Measurements from ENCODE around the gene CASQ1. TPM values are rescaled to one million over a fixed set of nuclear protein-coding genes. Genes with fewer than 3 reads are reported as not detected.

CASQ1 gene
- total and polyA plus RNA-seq, 9 donors: 182 to 1,024 (median 741) TPM

DNA sequence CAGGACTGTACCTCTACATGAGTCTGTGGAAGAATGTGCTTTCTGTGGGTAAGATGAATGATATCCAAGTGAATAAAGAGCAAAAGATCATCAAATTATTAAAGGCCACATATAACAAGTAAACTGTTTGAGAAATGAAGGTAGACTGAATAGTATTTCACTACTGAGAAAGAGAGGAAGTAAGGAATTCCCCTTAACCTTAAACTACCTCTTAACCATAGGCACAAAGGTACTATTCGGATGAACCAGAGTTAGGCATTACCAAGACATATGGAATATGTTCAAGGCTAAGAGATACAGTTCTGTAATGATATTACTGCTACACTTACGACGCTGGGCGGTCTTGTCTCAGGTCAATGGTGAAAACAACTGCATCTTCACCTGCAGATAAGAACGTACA lies 46.4 kb downstream of the CASQ1 start:
- DNase-seq: no peak
- no peak overlapping the region for H3K4me3 ChIP-seq (ENCODE audit: low read length)
- WGBS (ENCODE audit: insufficient coverage): 80% methylated on average over 1 of the region's 5 CpGs
- no peaks in the 10 kb centered on the region for H3K9me3 ChIP-seq (replicated peaks; ENCODE audit: control insufficient read depth, low read depth, low read length)
- H3K27ac ChIP-seq (ENCODE audit: low read length): no peak overlapping the region
- no peaks in the 10 kb centered on the region for H3K4me1 ChIP-seq (ENCODE audit: control insufficient read depth, insufficient read depth, low read length)
- H3K27me3 ChIP-seq (ENCODE audit: control insufficient read depth, insufficient read depth, low read length): no peaks in the 10 kb centered on the region
- peaks cover 46% of the 10 kb centered on the region for H3K36me3 ChIP-seq (ENCODE audit: control insufficient read depth, insufficient read depth, low read length)

DNA sequence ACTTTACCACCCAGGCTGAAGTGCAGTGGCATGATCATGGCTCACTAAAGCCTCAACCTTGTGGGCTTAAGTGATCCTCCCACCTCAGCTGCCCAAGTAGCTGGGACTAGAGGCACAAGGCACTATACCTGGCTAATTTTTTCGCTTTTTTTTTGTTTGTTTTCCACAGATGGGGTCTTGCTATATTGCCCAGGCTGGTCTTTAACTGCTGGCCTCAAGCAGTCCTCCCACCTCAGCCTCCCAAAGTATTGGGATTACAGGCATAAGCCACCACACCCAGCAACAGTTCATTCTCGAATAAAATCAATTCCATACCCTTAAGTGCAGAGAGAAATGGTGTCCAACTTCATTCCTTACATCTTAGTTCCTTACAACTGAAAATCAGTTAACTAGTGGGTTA lies 47.2 kb downstream of the CASQ1 start:
- H3K27ac ChIP-seq (ENCODE audit: low read length): no peak overlapping the region
- peaks cover 44% of the 10 kb centered on the region for H3K36me3 ChIP-seq (ENCODE audit: control insufficient read depth, insufficient read depth, low read length)
- H3K4me3 ChIP-seq (ENCODE audit: low read length): no peak overlapping the region
- WGBS (ENCODE audit: insufficient coverage): 100% methylated on average over 1 of the region's 2 CpGs
- DNase-seq: no peak
- no peaks in the 10 kb centered on the region for H3K27me3 ChIP-seq (ENCODE audit: control insufficient read depth, insufficient read depth, low read length)
- H3K9me3 ChIP-seq (replicated peaks; ENCODE audit: control insufficient read depth, low read depth, low read length): no peaks in the 10 kb centered on the region
- no peaks in the 10 kb centered on the region for H3K4me1 ChIP-seq (ENCODE audit: control insufficient read depth, insufficient read depth, low read length)

GRCh38 chr1:160238408-160238807 lies 48.0 kb downstream of the CASQ1 start:
- no peaks in the 10 kb centered on the region for H3K4me1 ChIP-seq (ENCODE audit: control insufficient read depth, insufficient read depth, low read length)
- H3K36me3 ChIP-seq (ENCODE audit: control insufficient read depth, insufficient read depth, low read length): peaks cover 46% of the 10 kb centered on the region
- no peaks in the 10 kb centered on the region for H3K9me3 ChIP-seq (replicated peaks; ENCODE audit: control insufficient read depth, low read depth, low read length)
- no peak overlapping the region for H3K4me3 ChIP-seq (ENCODE audit: low read length)
- H3K27me3 ChIP-seq (ENCODE audit: control insufficient read depth, insufficient read depth, low read length): no peaks in the 10 kb centered on the region
- 97% methylated on average over 5 of the region's 5 CpGs for WGBS (ENCODE audit: insufficient coverage)
- no peak overlapping the region for H3K27ac ChIP-seq (ENCODE audit: low read length)
- no peak for DNase-seq

- no peak overlapping the region for H3K27ac ChIP-seq (ENCODE audit: low read length)
- no peaks in the 10 kb centered on the region for H3K9me3 ChIP-seq (replicated peaks; ENCODE audit: control insufficient read depth, low read depth, low read length)
- WGBS (ENCODE audit: insufficient coverage): 91% methylated on average over 24 of the region's 24 CpGs
- no peaks in the 10 kb centered on the region for H3K4me1 ChIP-seq (ENCODE audit: control insufficient read depth, insufficient read depth, low read length)
- H3K27me3 ChIP-seq (ENCODE audit: control insufficient read depth, insufficient read depth, low read length): no peaks in the 10 kb centered on the region
- peaks cover 46% of the 10 kb centered on the region for H3K36me3 ChIP-seq (ENCODE audit: control insufficient read depth, insufficient read depth, low read length)
- no peak for DNase-seq
- H3K4me3 ChIP-seq (ENCODE audit: low read length): no peak overlapping the region
Measured at GRCh38 chr1:160239582-160240299, 49.4 kb downstream of the CASQ1 start.

- Histone ChIP-seq H3K9me3 (replicated peaks; ENCODE audit: control insufficient read depth, low read depth, low read length) (no peaks in the 10 kb centered on the region), H3K36me3 (ENCODE audit: control insufficient read depth, insufficient read depth, low read length) (peaks cover 24% of the 10 kb centered on the region), H3K27me3 (ENCODE audit: control insufficient read depth, insufficient read depth, low read length) (no peaks in the 10 kb centered on the region), H3K4me1 (ENCODE audit: control insufficient read depth, insufficient read depth, low read length) (no peaks in the 10 kb centered on the region), H3K27ac (ENCODE audit: low read length) (no peak overlapping the region), H3K4me3 (ENCODE audit: low read length) (no peak overlapping the region)
- DNase-seq: no peak
Measured at GRCh38 chr1:160243767-160244166, 53.4 kb downstream of the CASQ1 start.

DNA sequence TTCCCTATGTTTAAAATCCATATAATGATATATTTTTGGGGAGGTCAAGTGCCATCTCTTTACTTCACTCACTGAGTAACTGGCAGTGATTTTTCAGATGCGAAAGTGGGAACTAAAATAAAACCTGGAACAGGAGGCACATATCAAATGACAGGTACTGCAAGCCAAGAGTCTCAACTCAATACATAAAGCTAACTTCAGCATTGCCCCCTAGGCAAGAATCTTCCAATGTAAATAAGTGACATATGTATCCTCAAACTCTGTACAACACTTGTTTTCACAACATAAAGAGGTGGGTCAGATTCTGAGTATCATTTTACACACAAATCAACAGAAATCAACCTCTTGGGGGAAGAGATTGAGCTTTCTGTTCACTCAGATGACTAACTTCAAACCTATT lies 53.8 kb downstream of the CASQ1 start:
- Histone ChIP-seq H3K4me3 (ENCODE audit: low read length) (no peak overlapping the region), H3K36me3 (ENCODE audit: control insufficient read depth, insufficient read depth, low read length) (peaks cover 20% of the 10 kb centered on the region), H3K4me1 (ENCODE audit: control insufficient read depth, insufficient read depth, low read length) (no peaks in the 10 kb centered on the region), H3K27ac (ENCODE audit: low read length) (no peak overlapping the region), H3K9me3 (replicated peaks; ENCODE audit: control insufficient read depth, low read depth, low read length) (no peaks in the 10 kb centered on the region), H3K27me3 (ENCODE audit: control insufficient read depth, insufficient read depth, low read length) (no peaks in the 10 kb centered on the region)
- no peak for DNase-seq
- WGBS (ENCODE audit: insufficient coverage): no CpG with 5 or more reads among the region's 1 CpG

- H3K4me1 ChIP-seq (ENCODE audit: control insufficient read depth, insufficient read depth, low read length): no peaks in the 10 kb centered on the region
- H3K36me3 ChIP-seq (ENCODE audit: control insufficient read depth, insufficient read depth, low read length): peaks cover 10% of the 10 kb centered on the region
Measured at GRCh38 chr1:160245434-160245833, 55.1 kb downstream of the CASQ1 start.

GRCh38 chr1:160247053-160247452 lies 56.7 kb downstream of the CASQ1 start:
- Histone ChIP-seq H3K27me3 (ENCODE audit: control insufficient read depth, insufficient read depth, low read length) (no peaks in the 10 kb centered on the region), H3K36me3 (ENCODE audit: control insufficient read depth, insufficient read depth, low read length) (peaks cover 7% of the 10 kb centered on the region), H3K9me3 (replicated peaks; ENCODE audit: control insufficient read depth, low read depth, low read length) (no peaks in the 10 kb centered on the region), H3K27ac (ENCODE audit: low read length) (no peak overlapping the region), H3K4me3 (ENCODE audit: low read length) (no peak overlapping the region), H3K4me1 (ENCODE audit: control insufficient read depth, insufficient read depth, low read length) (peaks cover 10% of the 10 kb centered on the region)
- no CpG with 5 or more reads among the region's 1 CpG for WGBS (ENCODE audit: insufficient coverage)
- no peak for DNase-seq

More at GRCh38 chr1:160245434-160245833, 55.1 kb downstream of the CASQ1 start:
- WGBS (ENCODE audit: insufficient coverage): no CpG with 5 or more reads among the region's 1 CpG
- H3K9me3 ChIP-seq (replicated peaks; ENCODE audit: control insufficient read depth, low read depth, low read length): no peaks in the 10 kb centered on the region
- DNase-seq: no peak
- no peak overlapping the region for H3K27ac ChIP-seq (ENCODE audit: low read length)
- H3K27me3 ChIP-seq (ENCODE audit: control insufficient read depth, insufficient read depth, low read length): no peaks in the 10 kb centered on the region
- H3K4me3 ChIP-seq (ENCODE audit: low read length): no peak overlapping the region

GRCh38 chr1:160251011-160251410 lies 60.6 kb downstream of the CASQ1 start:
- no peak overlapping the region for H3K4me3 ChIP-seq (ENCODE audit: low read length)
- peak overlapping the region; percentile 77 for H3K27ac ChIP-seq (ENCODE audit: low read length)
- no peaks in the 10 kb centered on the region for H3K27me3 ChIP-seq (ENCODE audit: control insufficient read depth, insufficient read depth, low read length)
- H3K4me1 ChIP-seq (ENCODE audit: control insufficient read depth, insufficient read depth, low read length): peaks cover 10% of the 10 kb centered on the region
- peaks cover 2% of the 10 kb centered on the region for H3K36me3 ChIP-seq (ENCODE audit: control insufficient read depth, insufficient read depth, low read length)
- peak; percentile 86 for DNase-seq
- no peaks in the 10 kb centered on the region for H3K9me3 ChIP-seq (replicated peaks; ENCODE audit: control insufficient read depth, low read depth, low read length)
